Endothelial cell of umbilical vein (primary cell): ENCODE results near the gene YY1. TPM values are rescaled to one million over a fixed set of nuclear protein-coding genes. Genes with fewer than 3 reads are reported as not detected.
"Not testable (repeated sequence)": the region's sequence is repeated elsewhere in the genome, so short reads cannot be mapped to it uniquely, and the experiment has no call there.

Experiments
- BruUV-seq: library from RNA; stranded (reverse); fragments of 400-500 nt; replicated peaks from 2 replicates; lab custom pipeline; 2021; lab: Mats Ljungman, UMichigan
- CTCF ChIA-PET: fragments of 300-600, 350-600 bp; sonication (Branson Sonifier 250); formaldehyde crosslinking; loops from one replicate; lab custom pipeline; 2021; ENCODE audit warnings: antibody characterized with exemption, inconsistent platforms; lab: Charles Lee
- POLR2A ChIA-PET: fragments of 300-600, 350-600 bp; sonication (Branson Sonifier 250); formaldehyde crosslinking; loops from one replicate; lab custom pipeline; 2021; ENCODE audit warnings: antibody characterized with exemption, inconsistent platforms; lab: Charles Lee
- DNase-seq: peaks from one replicate; pipeline ENCODE4 v3.0.0-alpha.2; 2011; ENCODE audit warnings: low read depth, low spot score
- FAIRE-seq: peaks from 2 replicates; lab custom pipeline; 2011; peaks lifted over from hg19 to GRCh38; lab: Jason Lieb, UNC
- H2AFZ ChIP-seq: 2 replicates; pipeline ENCODE4 v1.6.0; 2012; ENCODE audit warnings: low read depth, low read length, control low read depth, inconsistent platforms
- H3K27ac ChIP-seq: 2 replicates; pipeline ENCODE4 v1.5.1; 2011; ENCODE audit warnings: low read depth, mild to moderate bottlenecking, control low read depth, low read length, moderate library complexity; ENCODE audit not compliant: insufficient read depth
- H3K27me3 ChIP-seq, 2 experiments: 2 replicates each; pipeline versions ENCODE4 v1.6.0 to v1.6.1; 2011; ENCODE audit warnings: low read length in 2 of 2, mixed read lengths in 1 of 2; ENCODE audit not compliant: control insufficient read depth in 2 of 2, insufficient read depth in 2 of 2
- H3K36me3 ChIP-seq, 2 experiments: 2 replicates in 1 of 2; 3 replicates in 1 of 2; pipeline ENCODE4 v1.5.1; 2011; ENCODE audit warnings: low read length in 2 of 2, mild to moderate bottlenecking in 1 of 2, moderate library complexity in 1 of 2; ENCODE audit not compliant: control insufficient read depth in 2 of 2, insufficient read depth in 2 of 2; ENCODE audit errors: extremely low read depth in 1 of 2
- H3K4me1 ChIP-seq: 3 replicates; pipeline ENCODE4 v1.5.1; 2011; ENCODE audit warnings: mild to moderate bottlenecking, low read length; ENCODE audit not compliant: control insufficient read depth, insufficient read depth; ENCODE audit errors: extremely low read depth
- H3K4me2 ChIP-seq: 2 replicates; pipeline ENCODE4 v1.6.1; 2011; ENCODE audit warnings: low read length, control low read depth, mixed read lengths; ENCODE audit not compliant: insufficient read depth
- H3K4me3 ChIP-seq, 3 experiments: fragments of 200-600 bp in 1 of 3; sonication (generic), shearing (Covaris generic) in 1 of 3; replicated peaks in 1 of 3; 2 replicates each; pipeline ENCODE4 v1.5.1; 2011 to 2016; ENCODE audit warnings: control low read depth in 3 of 3, low read length in 3 of 3, mild to moderate bottlenecking in 2 of 3, inconsistent platforms in 1 of 3, low read depth in 1 of 3, moderate library complexity in 1 of 3; ENCODE audit not compliant: insufficient read depth in 1 of 3
- H3K79me2 ChIP-seq: 2 replicates; pipeline ENCODE4 v1.6.0; 2012; ENCODE audit warnings: low read length, inconsistent platforms; ENCODE audit not compliant: control insufficient read depth, insufficient read depth
- H3K9ac ChIP-seq: replicated peaks from 2 replicates; pipeline ENCODE3; 2011; ENCODE audit warnings: low read length, control low read depth; ENCODE audit not compliant: insufficient read depth; ENCODE audit errors: extremely low read depth
- H3K9me1 ChIP-seq: replicated peaks from 3 replicates; pipeline ENCODE4 v1.6.0; 2011; ENCODE audit warnings: mild to moderate bottlenecking, low read length; ENCODE audit not compliant: control insufficient read depth, insufficient read depth; ENCODE audit errors: extremely low read depth
- H3K9me3 ChIP-seq: replicated peaks from 2 replicates; pipeline ENCODE4 v1.5.1; 2012; ENCODE audit warnings: low read length, inconsistent platforms; ENCODE audit not compliant: control insufficient read depth, insufficient read depth
- H4K20me1 ChIP-seq: replicated peaks from 2 replicates; pipeline ENCODE3; 2011; ENCODE audit warnings: mild to moderate bottlenecking, low read length; ENCODE audit not compliant: control insufficient read depth, insufficient read depth; ENCODE audit errors: extremely low read depth
- CTCF ChIP-seq, 2 donors: IDR thresholded peaks; 1 replicate in 1 of 2; 2 replicates in 1 of 2; pipeline ENCODE4 v1.5.1; 2011; ENCODE audit warnings: low read length in 2 of 2, mild to moderate bottlenecking in 2 of 2, moderate library complexity in 2 of 2, control low read depth in 1 of 2, inconsistent platforms in 1 of 2, low read depth in 1 of 2; ENCODE audit not compliant: insufficient read depth in 1 of 2; ENCODE audit errors: extremely low read depth in 1 of 2
- EZH2 ChIP-seq: IDR thresholded peaks from 2 replicates; pipeline ENCODE4 v1.6.1; 2012; ENCODE audit warnings: borderline replicate concordance, low read depth, mild to moderate bottlenecking, moderate library complexity, low read length, inconsistent platforms; ENCODE audit not compliant: severe bottlenecking
- FOS ChIP-seq: IDR thresholded peaks from 2 replicates; pipeline ENCODE4 v1.6.1; 2011; ENCODE audit warnings: mild to moderate bottlenecking, low read length, moderate library complexity, borderline replicate concordance; ENCODE audit not compliant: insufficient read depth
- GATA2 ChIP-seq: IDR thresholded peaks from 2 replicates; pipeline ENCODE4 v1.7.0; 2011; ENCODE audit warnings: low read depth, mild to moderate bottlenecking, moderate library complexity, mixed read lengths, low read length; ENCODE audit not compliant: insufficient read length, insufficient read depth
- JUN ChIP-seq: IDR thresholded peaks from 2 replicates; pipeline ENCODE4 v1.6.1; 2011; ENCODE audit warnings: borderline replicate concordance, low read depth; ENCODE audit not compliant: insufficient read length, insufficient read depth
- MYC ChIP-seq: IDR thresholded peaks from one replicate; pipeline ENCODE4 v1.6.1; 2011; ENCODE audit warnings: mild to moderate bottlenecking, low read depth, low read length
- POLR2A ChIP-seq: IDR thresholded peaks from 2 replicates; pipeline ENCODE4 v1.6.1; 2012; ENCODE audit warnings: low read depth, mild to moderate bottlenecking, control low read depth, low read length
- POLR2AphosphoS5 ChIP-seq: IDR thresholded peaks from 2 replicates; pipeline ENCODE4 v1.6.1; 2012; ENCODE audit warnings: low read depth, mild to moderate bottlenecking, control low read depth, low read length, moderate library complexity; ENCODE audit not compliant: insufficient read depth
- dilution Hi-C: fragments of 300-500 bp; cut with MboI; formaldehyde crosslinking; loops from one replicate; pipeline ENCODE4 v1.15.0; 2019; ENCODE audit warnings: low sequenced_read_pairs; ENCODE audit not compliant: extremely low pct_ligation_motif_present
- intact Hi-C: fragments of 100-400 bp; cut with micrococcal nuclease; formaldehyde crosslinking; loops from one replicate; pipeline ENCODE4 v1.10.0; 2022
- polyA plus RNA-seq, 4 experiments: library from polyadenylated mRNA; depleted of rRNA in 3 of 4; stranded (reverse) in 3 of 4; unstranded in 1 of 4; fragments of >200 nt; gene quantifications; 2 replicates each; pipeline versions ENCODE4 v1.2.1 to v1.2.3, GENCODE V29; 2011 to 2012; ENCODE audit warnings: missing spikeins in 1 of 4
- total RNA-seq: library from RNA; stranded (reverse); gene quantifications from 2 replicates; pipeline ENCODE4 v1.2.3, GENCODE V29; 2021
- TF ChIP-seq, protein P1 (sequence below): IDR thresholded peaks from 2 replicates; pipeline ENCODE4 v1.6.1; 2011; ENCODE audit not compliant: insufficient read depth, insufficient read length

The YY1 gene
- total and polyA plus RNA-seq, 2 donors (not counting 3 experiments of a cell fraction or from before 2014, with no cell fraction given) = 23.5 to 78.6 TPM

DNA sequence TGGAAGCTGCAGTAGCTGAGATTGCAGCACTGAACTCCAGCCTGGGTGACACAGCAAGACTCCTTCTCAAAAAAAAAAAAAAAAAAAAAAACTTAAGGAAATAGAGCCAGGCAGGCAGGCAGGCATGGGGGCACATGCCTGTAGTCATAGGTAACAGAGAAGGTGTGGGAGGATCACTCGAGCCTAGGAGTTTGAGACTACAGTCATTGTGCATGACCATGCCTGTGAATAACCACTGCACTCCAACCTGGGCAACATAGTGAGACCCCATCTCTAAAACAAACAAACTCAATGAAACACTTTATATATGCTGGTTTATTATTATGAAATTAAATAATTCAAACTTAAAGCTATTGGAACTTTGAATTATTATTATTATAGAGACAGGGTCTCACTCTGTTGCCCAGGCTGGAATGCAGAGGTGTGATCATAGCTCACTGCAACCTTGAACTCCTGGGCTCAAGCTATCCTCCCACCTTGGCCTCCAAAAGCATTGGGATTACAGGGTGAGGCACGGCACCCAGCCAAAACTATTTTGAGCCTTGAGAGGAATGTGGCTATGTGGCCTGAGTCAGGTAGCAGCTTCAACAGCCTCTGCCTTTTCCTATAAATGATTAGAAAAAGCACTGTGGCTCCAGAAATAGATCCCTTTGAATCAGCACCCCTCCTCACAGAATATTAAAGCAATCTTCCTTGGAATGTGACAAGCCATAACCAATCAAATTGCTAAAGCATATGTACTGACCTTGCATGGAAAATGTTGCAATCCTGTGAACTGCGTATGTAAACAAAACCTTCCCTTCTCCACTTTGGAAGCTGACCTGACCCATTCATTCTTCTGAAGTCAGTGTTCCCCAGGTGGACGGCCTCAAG is 34.7 kb upstream of the YY1 start:
- no peak for FAIRE-seq
- intact Hi-C loops (no loop called here), dilution Hi-C loops (no loop called here)
- no peak overlapping the region for H3K9ac ChIP-seq
- no peaks in the 10 kb centered on the region for H3K9me1 ChIP-seq
- H3K4me2 ChIP-seq = no peak overlapping the region
- peaks cover 2 to 4% of the 10 kb centered on the region in 2 experiments for H3K27me3 ChIP-seq
- H4K20me1 ChIP-seq = no peaks in the 10 kb centered on the region
- DNase-seq = no peak
- H3K27ac ChIP-seq = no peak overlapping the region
- ChIA-PET POLR2A (no interaction called here), CTCF (interaction anchor here (0.9 to 3.6 kb wide), 2 partner anchors 11 to 96 kb away, joined by 3 to 13 read pairs; no protein-coding TSS in a partner anchor)
- no peak overlapping the region for H3K4me3 ChIP-seq
- no peaks in the 10 kb centered on the region for H3K36me3 ChIP-seq
- no peak overlapping the region for H2AFZ ChIP-seq
- no peaks in the 10 kb centered on the region for H3K4me1 ChIP-seq
- no peaks in the 10 kb centered on the region for H3K9me3 ChIP-seq
- no TSS peak for BruUV-seq
- TF ChIP-seq MYC = no peak
- TF ChIP-seq FOS = no peak
- no peak for TF ChIP-seq EZH2
- TF ChIP-seq, protein P1, sequence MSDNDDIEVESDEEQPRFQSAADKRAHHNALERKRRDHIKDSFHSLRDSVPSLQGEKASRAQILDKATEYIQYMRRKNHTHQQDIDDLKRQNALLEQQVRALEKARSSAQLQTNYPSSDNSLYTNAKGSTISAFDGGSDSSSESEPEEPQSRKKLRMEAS = no peak
- no peak for TF ChIP-seq GATA2
- no peak for TF ChIP-seq POLR2AphosphoS5
- no peak for TF ChIP-seq JUN
- no peak for TF ChIP-seq POLR2A
- TF ChIP-seq CTCF (IDR thresholded peaks at IDR 0.05; ENCODE audit: extremely low read depth in 1 of 2, insufficient read depth in 1 of 2, low read depth in 1 of 2, low read length in 2 of 2) = no peak
- no peaks in the 10 kb centered on the region for H3K79me2 ChIP-seq

DNA sequence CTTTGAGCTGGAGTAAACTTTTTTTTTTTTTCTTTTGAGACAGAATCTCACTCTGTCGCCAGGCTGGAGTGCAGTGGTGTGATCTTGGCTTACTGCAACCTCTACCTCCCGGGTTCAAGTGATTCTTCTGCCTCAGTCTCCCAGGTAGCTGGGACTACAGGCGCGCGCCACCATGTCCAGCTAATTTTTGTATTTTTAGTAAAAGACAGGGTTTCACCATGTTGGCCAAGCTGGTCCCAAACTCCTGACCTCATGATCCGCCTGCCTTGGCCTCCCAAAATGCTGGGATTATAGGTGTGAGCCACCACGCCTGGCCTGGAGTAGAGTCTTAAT is 34.1 kb upstream of the YY1 start:
- H3K4me3 ChIP-seq, H3K4me2 ChIP-seq, H3K27ac ChIP-seq, H3K36me3 ChIP-seq, H3K9ac ChIP-seq, dilution Hi-C loops, DNase-seq, FAIRE-seq, POLR2A ChIA-PET, H3K9me3 ChIP-seq, H3K9me1 ChIP-seq, BruUV-seq, H3K4me1 ChIP-seq, H4K20me1 ChIP-seq, H3K79me2 ChIP-seq, intact Hi-C loops, H2AFZ ChIP-seq, H3K27me3 ChIP-seq: not testable (repeated sequence)
- CTCF ChIA-PET = interaction anchor here (0.9 to 3.6 kb wide), 2 partner anchors 12 to 97 kb away, joined by 3 to 13 read pairs; no protein-coding TSS in a partner anchor
